Peyer's patch (tissue), 4 donors: ENCODE measurements around the gene CARMIL1. TPM values are rescaled to one million over a fixed set of nuclear protein-coding genes. Genes with fewer than 3 reads are reported as not detected.

Source experiments
- DNase-seq, 3 donors: peaks; one replicate each; pipeline ENCODE4 v3.0.0-alpha.2; 2017 to 2019
- H3K27ac ChIP-seq, 4 donors: fragments of 200-600 bp; sonication (generic); one replicate each; pipeline ENCODE4 v1.5.1; 2016 to 2019
- H3K27me3 ChIP-seq, 2 donors: fragments of 200-600 bp; sonication (generic); one replicate each; pipeline ENCODE4 v1.5.1; 2019
- H3K36me3 ChIP-seq, 3 donors: fragments of 200-600 bp; sonication (generic); one replicate each; pipeline ENCODE4 v1.5.1; 2016 to 2019
- H3K4me1 ChIP-seq, 4 donors: fragments of 200-600 bp; sonication (generic); one replicate each; pipeline ENCODE4 v1.5.1; 2016 to 2019
- H3K4me3 ChIP-seq, 4 donors: fragments of 200-600 bp; sonication (generic); 1 replicate in 3 of 4; 2 replicates in 1 of 4; pipeline ENCODE4 v1.5.1; 2016 to 2019; ENCODE audit warnings: mild to moderate bottlenecking in 1 of 4
- H3K9me3 ChIP-seq, 4 donors: fragments of 200-600 bp; sonication (generic); one replicate each; pipeline ENCODE4 v1.5.1; 2016 to 2019; ENCODE audit warnings: mild to moderate bottlenecking in 1 of 4
- CTCF ChIP-seq, 6 experiments: fragments of 450-650 bp in 4 of 6; fragments of 200-600 bp in 2 of 6; sonication (generic) in 1 of 6; IDR thresholded peaks; one replicate each; pipeline ENCODE4 v1.5.1; 2017 to 2019; ENCODE audit warnings: antibody characterized with exemption in 6 of 6, mild to moderate bottlenecking in 3 of 6, moderate library complexity in 1 of 6
- POLR2A ChIP-seq, 2 donors: fragments of 450-650 bp; IDR thresholded peaks; one replicate each; pipeline ENCODE4 v1.5.1; 2017; ENCODE audit warnings: antibody characterized with exemption in 2 of 2, mild to moderate bottlenecking in 2 of 2, moderate library complexity in 2 of 2
- total RNA-seq, 4 donors: library from RNA; depleted of rRNA; stranded (reverse); fragments of >200 nt; gene quantifications; one replicate each; pipeline ENCODE4 v1.1.0, GENCODE V29; 2016

CARMIL1 gene
- total RNA-seq, 4 donors from 2014 or later = 75.1 to 107 (median 85.7) TPM

GRCh38 chr6:25250878-25251277, 28.3 kb upstream of the CARMIL1 start:
- TF ChIP-seq CTCF (IDR thresholded peaks at IDR 0.05) (no peak), POLR2A (IDR thresholded peaks at IDR 0.05) (no peak)
- H3K4me3 ChIP-seq = no peak overlapping the region
- no peak for DNase-seq
- no peaks in the 10 kb centered on the region for H3K9me3 ChIP-seq
- no peaks in the 10 kb centered on the region for H3K4me1 ChIP-seq
- no peaks in the 10 kb centered on the region for H3K27me3 ChIP-seq
- no peaks in the 10 kb centered on the region for H3K36me3 ChIP-seq
- no peak overlapping the region for H3K27ac ChIP-seq

GRCh38 chr6:25251426-25251825, 27.7 kb upstream of the CARMIL1 start:
- Histone ChIP-seq H3K27me3 (no peaks in the 10 kb centered on the region), H3K4me3 (no peak overlapping the region), H3K9me3 (no peaks in the 10 kb centered on the region), H3K27ac (no peak overlapping the region), H3K4me1 (no peaks in the 10 kb centered on the region), H3K36me3 (no peaks in the 10 kb centered on the region)
- DNase-seq = no peak
- TF ChIP-seq POLR2A (IDR thresholded peaks at IDR 0.05) = no peak
- TF ChIP-seq CTCF (IDR thresholded peaks at IDR 0.05) = no peak

GRCh38 chr6:25253351-25253750, 25.8 kb upstream of the CARMIL1 start:
- Histone ChIP-seq H3K4me3 (no peak overlapping the region), H3K27ac (no peak overlapping the region), H3K4me1 (no peaks in the 10 kb centered on the region), H3K9me3 (no peaks in the 10 kb centered on the region), H3K36me3 (no peaks in the 10 kb centered on the region), H3K27me3 (no peaks in the 10 kb centered on the region)
- TF ChIP-seq POLR2A (IDR thresholded peaks at IDR 0.05) = no peak
- no peak for DNase-seq

- no peak for DNase-seq
- TF ChIP-seq CTCF (IDR thresholded peaks at IDR 0.05) = no peak
- TF ChIP-seq POLR2A (IDR thresholded peaks at IDR 0.05) = no peak
- Histone ChIP-seq H3K4me3 (no peak overlapping the region), H3K36me3 (no peaks in the 10 kb centered on the region), H3K9me3 (no peaks in the 10 kb centered on the region), H3K27ac (no peak overlapping the region), H3K4me1 (no peaks in the 10 kb centered on the region), H3K27me3 (no peaks in the 10 kb centered on the region)
Observed at GRCh38 chr6:25254671-25255070, 24.5 kb upstream of the CARMIL1 start.

GRCh38 chr6:25257686-25258348, 21.4 kb upstream of the CARMIL1 start:
- no peak for TF ChIP-seq CTCF (IDR thresholded peaks at IDR 0.05)
- no peak for TF ChIP-seq POLR2A (IDR thresholded peaks at IDR 0.05)
- no peak for DNase-seq
- H3K27ac ChIP-seq = no peak overlapping the region
- H3K4me1 ChIP-seq = no peaks in the 10 kb centered on the region
- H3K27me3 ChIP-seq = no peaks in the 10 kb centered on the region
- no peak overlapping the region for H3K4me3 ChIP-seq
- no peaks in the 10 kb centered on the region for H3K9me3 ChIP-seq
- no peaks in the 10 kb centered on the region for H3K36me3 ChIP-seq

- H3K27me3 ChIP-seq = no peaks in the 10 kb centered on the region
- no peaks in the 10 kb centered on the region for H3K9me3 ChIP-seq
- no peaks in the 10 kb centered on the region for H3K4me1 ChIP-seq
- no peak for TF ChIP-seq POLR2A (IDR thresholded peaks at IDR 0.05)
- no peak for TF ChIP-seq CTCF (IDR thresholded peaks at IDR 0.05)
- DNase-seq = no peak
- no peaks in the 10 kb centered on the region for H3K36me3 ChIP-seq
- no peak overlapping the region for H3K4me3 ChIP-seq
- H3K27ac ChIP-seq = no peak overlapping the region
Observed at GRCh38 chr6:25259756-25260155, 19.4 kb upstream of the CARMIL1 start.
